HEK293 (cell line): Measurements from ENCODE around the gene CITED1.
A peak's percentile ranks its signal among the peaks of the same experiment; 100 is the strongest.

Experiments used
- CTCF ChIA-PET: fragments of 350-600 bp; formaldehyde crosslinking; extraction: SDS; loops from one replicate; lab custom pipeline; 2021; ENCODE audit warnings: antibody characterized with exemption; lab: Yijun Ruan, JAX
- POLR2A ChIA-PET: fragments of 300-600 bp; formaldehyde crosslinking; extraction: SDS; loops from one replicate; lab custom pipeline; 2020; ENCODE audit warnings: antibody characterized with exemption, inconsistent platforms; lab: Yijun Ruan, JAX
- H3K27ac ChIP-seq: fragments of 200-500 bp; sonication (Bioruptor generic); 2 replicates; pipeline ENCODE4 v1.5.1; 2014; ENCODE audit warnings: low read depth, low read length, control low read depth, inconsistent platforms; ENCODE audit errors: extremely low read depth
- H3K36me3 ChIP-seq, 2 experiments: fragments of 200-500 bp in 1 of 2; sonication (Bioruptor generic) in 1 of 2; 1 replicate in 1 of 2; 2 replicates in 1 of 2; pipeline ENCODE4 v1.5.1; 2014 to 2017; ENCODE audit warnings: inconsistent platforms in 2 of 2, low read length in 2 of 2; ENCODE audit not compliant: control insufficient read depth in 2 of 2, insufficient read depth in 1 of 2
- H3K4me1 ChIP-seq: fragments of 200-500 bp; sonication (Bioruptor generic); 2 replicates; pipeline ENCODE4 v1.5.1; 2014; ENCODE audit warnings: mild to moderate bottlenecking, low read length, inconsistent platforms; ENCODE audit not compliant: control insufficient read depth, insufficient read depth
- H3K4me3 ChIP-seq: 2 replicates; pipeline ENCODE4 v1.5.1; 2011; ENCODE audit warnings: low read depth, mild to moderate bottlenecking, control low read depth, low read length, moderate library complexity
- H3K9me3 ChIP-seq: fragments of 200-500 bp; sonication (Bioruptor generic); 2 replicates; pipeline ENCODE4 v1.5.1; 2014; ENCODE audit warnings: low read depth, low read length, inconsistent platforms; ENCODE audit not compliant: control insufficient read depth, insufficient read depth
- EGR2 ChIP-seq: fragments of 450-650 bp; formaldehyde crosslinking; IDR thresholded peaks from 2 replicates; pipeline ENCODE4 v1.5.1; 2016; ENCODE audit warnings: low read depth, missing biosample characterization, missing genetic modification characterization
- ELK4 ChIP-seq: IDR thresholded peaks from 2 replicates; pipeline ENCODE4 v1.6.1; 2011; ENCODE audit warnings: mild to moderate bottlenecking, low read depth, low read length, borderline replicate concordance
- FEZF1 ChIP-seq: fragments of 450-650 bp; formaldehyde crosslinking; IDR thresholded peaks from 2 replicates; pipeline ENCODE4 v1.5.1; 2016; ENCODE audit warnings: missing biosample characterization, missing genetic modification characterization
- INSM2 ChIP-seq: fragments of 450-650 bp; formaldehyde crosslinking; IDR thresholded peaks from 2 replicates; pipeline ENCODE4 v1.5.1; 2016; ENCODE audit warnings: missing biosample characterization, missing genetic modification characterization
- PATZ1 ChIP-seq: fragments of 450-650 bp; formaldehyde crosslinking; IDR thresholded peaks from 2 replicates; pipeline ENCODE4 v1.5.1; 2016; ENCODE audit warnings: missing biosample characterization, missing genetic modification characterization
- SCRT2 ChIP-seq: fragments of 450-650 bp; formaldehyde crosslinking; IDR thresholded peaks from 2 replicates; pipeline ENCODE4 v1.5.1; 2016; ENCODE audit warnings: missing biosample characterization, missing genetic modification characterization
- SP3 ChIP-seq: fragments of 450-650 bp; formaldehyde crosslinking; IDR thresholded peaks from 2 replicates; pipeline ENCODE4 v1.5.1; 2016; ENCODE audit warnings: missing biosample characterization, missing genetic modification characterization
- ZBTB1 ChIP-seq: fragments of 450-650 bp; formaldehyde crosslinking; IDR thresholded peaks from 2 replicates; pipeline ENCODE4 v1.5.1; 2016; ENCODE audit warnings: missing biosample characterization, missing genetic modification characterization
- ZBTB20 ChIP-seq: fragments of 450-650 bp; formaldehyde crosslinking; IDR thresholded peaks from 2 replicates; pipeline ENCODE4 v1.5.1; 2016; ENCODE audit warnings: missing biosample characterization, missing genetic modification characterization
- ZNF18 ChIP-seq: fragments of 450-650 bp; formaldehyde crosslinking; IDR thresholded peaks from 2 replicates; pipeline ENCODE4 v1.5.1; 2016; ENCODE audit warnings: missing biosample characterization, missing genetic modification characterization
- ZNF223 ChIP-seq: fragments of 450-650 bp; formaldehyde crosslinking; IDR thresholded peaks from 2 replicates; pipeline ENCODE4 v1.5.1; 2016; ENCODE audit warnings: missing biosample characterization, missing genetic modification characterization
- ZNF23 ChIP-seq: fragments of 450-650 bp; formaldehyde crosslinking; IDR thresholded peaks from 2 replicates; pipeline ENCODE4 v1.5.1; 2016; ENCODE audit warnings: missing biosample characterization, missing genetic modification characterization, borderline replicate concordance
- ZNF37A ChIP-seq: fragments of 450-650 bp; IDR thresholded peaks from 2 replicates; pipeline ENCODE4 v1.5.1; 2018; ENCODE audit warnings: missing biosample characterization, missing genetic modification characterization
- ZNF449 ChIP-seq: fragments of 450-650 bp; formaldehyde crosslinking; IDR thresholded peaks from 2 replicates; pipeline ENCODE4 v1.5.1; 2017; ENCODE audit warnings: missing biosample characterization, mild to moderate bottlenecking, missing genetic modification characterization, moderate library complexity
- ZNF501 ChIP-seq: fragments of 450-650 bp; formaldehyde crosslinking; IDR thresholded peaks from 2 replicates; pipeline ENCODE4 v1.5.1; 2016; ENCODE audit warnings: missing biosample characterization, missing genetic modification characterization
- ZNF529 ChIP-seq: fragments of 450-650 bp; formaldehyde crosslinking; IDR thresholded peaks from 2 replicates; pipeline ENCODE4 v1.5.1; 2017; ENCODE audit warnings: missing genetic modification characterization, missing biosample characterization; ENCODE audit not compliant: insufficient replicate concordance
- ZNF544 ChIP-seq: fragments of 450-650 bp; formaldehyde crosslinking; IDR thresholded peaks from 2 replicates; pipeline ENCODE4 v1.5.0; 2017; ENCODE audit warnings: missing biosample characterization, missing genetic modification characterization
- ZNF654 ChIP-seq: fragments of 450-650 bp; formaldehyde crosslinking; IDR thresholded peaks from 2 replicates; pipeline ENCODE4 v1.5.1; 2016; ENCODE audit warnings: low read depth, missing biosample characterization, missing genetic modification characterization
- ZNF660 ChIP-seq: fragments of 450-650 bp; IDR thresholded peaks from 2 replicates; pipeline ENCODE4 v1.5.1; 2018; ENCODE audit warnings: missing biosample characterization, mild to moderate bottlenecking, missing genetic modification characterization
- ZNF701 ChIP-seq: fragments of 450-650 bp; formaldehyde crosslinking; IDR thresholded peaks from 2 replicates; pipeline ENCODE4 v1.5.1; 2016; ENCODE audit warnings: missing biosample characterization, missing genetic modification characterization
- ZNF785 ChIP-seq: fragments of 450-650 bp; formaldehyde crosslinking; IDR thresholded peaks from 2 replicates; pipeline ENCODE4 v1.5.1; 2016; ENCODE audit warnings: missing biosample characterization, missing genetic modification characterization
- ZNF837 ChIP-seq: fragments of 450-650 bp; formaldehyde crosslinking; IDR thresholded peaks from 2 replicates; pipeline ENCODE4 v1.5.1; 2016; ENCODE audit warnings: missing biosample characterization, missing genetic modification characterization
- ZXDB ChIP-seq: fragments of 450-650 bp; formaldehyde crosslinking; IDR thresholded peaks from 2 replicates; pipeline ENCODE4 v1.5.1; 2016; ENCODE audit warnings: missing biosample characterization, missing genetic modification characterization

The CITED1 gene

GRCh38 chrX:72309297-72310071 is 3.8 kb upstream of the CITED1 start (continued):
- 0 out of 2 replicates have a peak, but pooled peaks have one; percentile 2 for TF ChIP-seq ZNF501 (tag by site-specific recombination)
- TF ChIP-seq ZNF18 (tag by site-specific recombination): no peak
- no peak for TF ChIP-seq ZNF785 (tag by site-specific recombination)

- CTCF ChIA-PET: interaction anchor here (1.1 kb wide), 2 partner anchors 11 to 32 kb away, joined by 3 read pairs; partner anchors contain the start of gene RPS4X
- H3K27ac ChIP-seq: no peak overlapping the region; the same call in 1 of the 2 replicates
- no peaks in the 10 kb centered on the region for H3K9me3 ChIP-seq
- H3K4me3 ChIP-seq: no peak overlapping the region
- POLR2A ChIA-PET: interaction anchor here (5.7 kb wide), 1 partner anchor 32 kb away, joined by 46 read pairs; the partner anchor contains the start of gene RPS4X
- peaks cover 3% of the 10 kb centered on the region for H3K4me1 ChIP-seq
- no peaks in the 10 kb centered on the region for H3K36me3 ChIP-seq
- TF ChIP-seq PATZ1 (tag by site-specific recombination) (peak; percentile 36), ZNF529 (tag by site-specific recombination) (no peak), ZNF37A (tag by site-specific recombination) (no peak), ZNF18 (tag by site-specific recombination) (no peak), ZBTB20 (tag by site-specific recombination) (peak; percentile 40; the same call in 1 of the 2 replicates), ZNF223 (tag by site-specific recombination) (no peak), ZNF23 (tag by site-specific recombination) (no peak), ZNF660 (tag by site-specific recombination) (no peak; the same call in 1 of the 2 replicates), ZNF654 (tag by site-specific recombination) (no peak), ZNF501 (tag by site-specific recombination) (0 out of 2 replicates have a peak, but pooled peaks have one; percentile 23), ZBTB1 (tag by site-specific recombination) (no peak), ZNF701 (tag by site-specific recombination) (no peak), SCRT2 (no peak), ZNF544 (tag by site-specific recombination) (no peak), EGR2 (tag by site-specific recombination) (no peak), ZXDB (tag by site-specific recombination) (0 out of 2 replicates have a peak, but pooled peaks have one; percentile 44), FEZF1 (tag by site-specific recombination) (0 out of 2 replicates have a peak, but pooled peaks have one; percentile 6), INSM2 (tag by site-specific recombination) (no peak), ZNF837 (no peak), ELK4 (no peak), ZNF449 (tag by site-specific recombination) (0 out of 2 replicates have a peak, but pooled peaks have one; percentile 18), SP3 (tag by site-specific recombination) (peak; percentile 30; the same call in 1 of the 2 replicates)
These were observed 3.0 kb upstream of the CITED1 start for GRCh38 chrX:72308566-72309296.
